HL-60 (cell line): ENCODE measurements around the gene FBXW7.

ENCODE experiments used
- DNase-seq, 2 experiments: peaks; one replicate each; pipeline ENCODE4 v3.0.0-alpha.2; 2010 to 2020; ENCODE audit warnings: low read depth in 1 of 2, low spot score in 1 of 2
- H3K27ac ChIP-seq: fragments of 250-450 bp; sonication (Bioruptor Pico); replicated peaks from 2 replicates; pipeline ENCODE4 v1.5.1; 2020; ENCODE audit warnings: mild to moderate bottlenecking, moderate library complexity
- H3K27me3 ChIP-seq: fragments of 250-450 bp; sonication (Bioruptor Pico); 2 replicates; pipeline ENCODE4 v1.5.1; 2021; ENCODE audit warnings: mild to moderate bottlenecking, moderate library complexity; ENCODE audit not compliant: insufficient read depth, poor library complexity, severe bottlenecking
- H3K4me3 ChIP-seq: replicated peaks from 2 replicates; pipeline ENCODE4 v1.5.1; 2011; ENCODE audit warnings: mild to moderate bottlenecking, control low read depth, low read length; ENCODE audit not compliant: insufficient read depth
- CTCF ChIP-seq: IDR thresholded peaks from one replicate; pipeline ENCODE4 v1.5.1; 2011; ENCODE audit warnings: low read length, control low read depth, inconsistent platforms; ENCODE audit not compliant: insufficient read depth
- GABPA ChIP-seq: IDR thresholded peaks from 2 replicates; pipeline ENCODE4 v1.6.1; 2012; ENCODE audit warnings: low read depth
- POLR2AphosphoS5 ChIP-seq: IDR thresholded peaks from 2 replicates; pipeline ENCODE4 v1.6.1; 2012; ENCODE audit warnings: low read depth
- SPI1 ChIP-seq: IDR thresholded peaks from 2 replicates; pipeline ENCODE4 v1.6.1; 2012; ENCODE audit warnings: low read depth, mild to moderate bottlenecking, borderline replicate concordance
- TF ChIP-seq, protein P1 (sequence below): IDR thresholded peaks from 2 replicates; pipeline ENCODE4 v1.6.1; 2012; ENCODE audit warnings: low read depth; ENCODE audit not compliant: insufficient replicate concordance

The FBXW7 gene

DNA sequence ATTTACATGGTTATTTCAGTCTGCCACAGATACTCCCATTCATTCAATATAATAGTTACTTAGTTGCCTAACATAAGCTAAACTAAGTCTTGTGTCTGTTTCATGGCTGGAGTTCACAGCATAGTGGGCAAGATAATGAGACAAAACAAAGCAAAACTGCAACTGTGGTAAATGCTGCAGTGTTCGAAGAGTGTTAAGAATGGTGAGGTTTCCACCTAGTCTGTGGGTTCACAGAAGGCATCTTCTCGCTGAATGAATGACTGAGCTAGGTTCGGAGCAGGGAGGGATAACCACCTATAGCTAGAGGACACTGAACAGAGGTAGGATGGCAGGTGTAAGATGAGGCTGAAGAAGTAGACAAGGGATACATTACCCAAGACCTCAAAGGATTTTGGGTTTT is 171.0 kb downstream of the FBXW7 start:
- H3K27me3 ChIP-seq: no peaks in the 10 kb centered on the region
- DNase-seq: no peak
- no peak overlapping the region for H3K27ac ChIP-seq
- H3K4me3 ChIP-seq: no peak overlapping the region
- TF ChIP-seq SPI1: no peak
- TF ChIP-seq, protein P1, sequence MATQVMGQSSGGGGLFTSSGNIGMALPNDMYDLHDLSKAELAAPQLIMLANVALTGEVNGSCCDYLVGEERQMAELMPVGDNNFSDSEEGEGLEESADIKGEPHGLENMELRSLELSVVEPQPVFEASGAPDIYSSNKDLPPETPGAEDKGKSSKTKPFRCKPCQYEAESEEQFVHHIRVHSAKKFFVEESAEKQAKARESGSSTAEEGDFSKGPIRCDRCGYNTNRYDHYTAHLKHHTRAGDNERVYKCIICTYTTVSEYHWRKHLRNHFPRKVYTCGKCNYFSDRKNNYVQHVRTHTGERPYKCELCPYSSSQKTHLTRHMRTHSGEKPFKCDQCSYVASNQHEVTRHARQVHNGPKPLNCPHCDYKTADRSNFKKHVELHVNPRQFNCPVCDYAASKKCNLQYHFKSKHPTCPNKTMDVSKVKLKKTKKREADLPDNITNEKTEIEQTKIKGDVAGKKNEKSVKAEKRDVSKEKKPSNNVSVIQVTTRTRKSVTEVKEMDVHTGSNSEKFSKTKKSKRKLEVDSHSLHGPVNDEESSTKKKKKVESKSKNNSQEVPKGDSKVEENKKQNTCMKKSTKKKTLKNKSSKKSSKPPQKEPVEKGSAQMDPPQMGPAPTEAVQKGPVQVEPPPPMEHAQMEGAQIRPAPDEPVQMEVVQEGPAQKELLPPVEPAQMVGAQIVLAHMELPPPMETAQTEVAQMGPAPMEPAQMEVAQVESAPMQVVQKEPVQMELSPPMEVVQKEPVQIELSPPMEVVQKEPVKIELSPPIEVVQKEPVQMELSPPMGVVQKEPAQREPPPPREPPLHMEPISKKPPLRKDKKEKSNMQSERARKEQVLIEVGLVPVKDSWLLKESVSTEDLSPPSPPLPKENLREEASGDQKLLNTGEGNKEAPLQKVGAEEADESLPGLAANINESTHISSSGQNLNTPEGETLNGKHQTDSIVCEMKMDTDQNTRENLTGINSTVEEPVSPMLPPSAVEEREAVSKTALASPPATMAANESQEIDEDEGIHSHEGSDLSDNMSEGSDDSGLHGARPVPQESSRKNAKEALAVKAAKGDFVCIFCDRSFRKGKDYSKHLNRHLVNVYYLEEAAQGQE: no peak
- TF ChIP-seq GABPA: no peak
- no peak for TF ChIP-seq POLR2AphosphoS5
- TF ChIP-seq CTCF: no peak

GRCh38 chr4:152364383-152364782 is 171.5 kb downstream of the FBXW7 start:
- H3K27me3 ChIP-seq: no peaks in the 10 kb centered on the region
- H3K4me3 ChIP-seq: no peak overlapping the region
- no peak for DNase-seq
- no peak overlapping the region for H3K27ac ChIP-seq
- TF ChIP-seq, protein P1: no peak
- no peak for TF ChIP-seq GABPA

- no peak overlapping the region for H3K27ac ChIP-seq
- TF ChIP-seq CTCF (no peak), GABPA (no peak), SPI1 (no peak), POLR2AphosphoS5 (no peak)
- TF ChIP-seq, protein P1: no peak
- no peaks in the 10 kb centered on the region for H3K27me3 ChIP-seq
- no peak overlapping the region for H3K4me3 ChIP-seq
- DNase-seq: no peak
Measured at GRCh38 chr4:152363904-152364303, 172.0 kb downstream of the FBXW7 start.

DNA sequence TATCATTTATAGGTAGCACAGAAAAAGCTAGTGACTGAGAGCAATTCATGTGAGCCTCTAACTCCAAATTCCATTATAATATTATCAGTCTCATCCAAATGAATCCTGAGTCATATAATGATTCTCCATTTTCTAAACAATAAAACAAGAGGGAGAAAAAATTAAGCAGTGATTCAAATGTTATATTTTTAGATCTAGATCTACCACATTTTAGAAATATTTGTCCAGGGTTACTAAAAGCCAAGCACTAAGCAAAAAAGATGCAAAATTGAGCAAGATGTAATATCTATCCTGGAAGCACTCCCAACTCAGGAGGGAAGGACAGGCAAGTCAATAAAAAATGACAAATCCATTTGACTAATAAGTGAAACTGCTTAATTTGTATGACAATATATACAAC is 172.8 kb downstream of the FBXW7 start:
- no peak for DNase-seq
- Histone ChIP-seq H3K27me3 (no peaks in the 10 kb centered on the region), H3K4me3 (no peak overlapping the region), H3K27ac (no peak overlapping the region)
- TF ChIP-seq POLR2AphosphoS5 (no peak), SPI1 (no peak), CTCF (no peak), GABPA (no peak)
- TF ChIP-seq, protein P1: no peak
